ENCODE data around the gene MYBBP1A.

MYBBP1A gene

DNA sequence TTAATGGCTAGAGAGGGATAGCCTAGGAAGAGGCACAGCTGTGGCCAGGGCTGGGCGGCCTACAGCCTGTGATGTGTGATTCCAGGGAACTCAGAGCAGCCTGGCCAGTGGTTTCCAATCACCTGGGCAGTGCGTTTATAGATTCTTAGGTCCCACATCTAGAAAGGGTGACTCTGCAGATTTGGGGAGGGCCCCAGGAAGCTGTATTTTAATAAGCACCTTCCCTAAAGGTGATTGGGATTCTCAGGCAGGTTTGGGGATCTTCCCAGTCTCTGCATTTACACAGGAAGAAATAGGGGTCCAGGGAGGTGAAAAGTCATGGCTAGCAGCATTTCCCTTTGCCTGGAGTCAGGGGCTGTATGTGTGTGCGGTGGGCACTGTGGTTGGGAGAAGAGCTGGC is 47.0 kb downstream of the MYBBP1A start:
- H3K4me1 ChIP-seq (ENCODE audit: insufficient read depth, insufficient read length): peaks cover 30% of the 10 kb centered on the region
- H3K9me3 ChIP-seq (ENCODE audit: insufficient read depth, low read length): no peaks in the 10 kb centered on the region
- DNase-seq (ENCODE audit: low read depth, low spot score): no peak
- H3K9ac ChIP-seq (ENCODE audit: insufficient read length, low read depth): no peak overlapping the region
- H3K27me3 ChIP-seq (ENCODE audit: insufficient read depth, insufficient read length): peaks cover 12% of the 10 kb centered on the region
- no peak overlapping the region for H3K4me3 ChIP-seq (ENCODE audit: insufficient read length, low read depth)
- H3K36me3 ChIP-seq (ENCODE audit: insufficient read depth, insufficient read length, low read length): no peaks in the 10 kb centered on the region
- TF ChIP-seq YY1 (IDR thresholded peaks at IDR 0.05; ENCODE audit: insufficient read depth, insufficient read length): no peak
- no peak for TF ChIP-seq SUZ12 (IDR thresholded peaks at IDR 0.05; ENCODE audit: extremely low read depth, insufficient read depth, insufficient read length)
- no peak for TF ChIP-seq ZNF274 (IDR thresholded peaks at IDR 0.05; ENCODE audit: low read depth, low read length)

- TF ChIP-seq ZNF274 (IDR thresholded peaks at IDR 0.05; ENCODE audit: low read depth, low read length) (no peak), YY1 (IDR thresholded peaks at IDR 0.05; ENCODE audit: insufficient read depth, insufficient read length) (no peak), SUZ12 (IDR thresholded peaks at IDR 0.05; ENCODE audit: extremely low read depth, insufficient read depth, insufficient read length) (no peak)
- H3K9ac ChIP-seq (ENCODE audit: insufficient read length, low read depth): no peak overlapping the region
- H3K27me3 ChIP-seq (ENCODE audit: insufficient read depth, insufficient read length): peaks cover 12% of the 10 kb centered on the region
- H3K36me3 ChIP-seq (ENCODE audit: insufficient read depth, insufficient read length, low read length): no peaks in the 10 kb centered on the region
- H3K4me1 ChIP-seq (ENCODE audit: insufficient read depth, insufficient read length): peaks cover 31% of the 10 kb centered on the region
- H3K4me3 ChIP-seq (ENCODE audit: insufficient read length, low read depth): no peak overlapping the region
- H3K9me3 ChIP-seq (ENCODE audit: insufficient read depth, low read length): no peaks in the 10 kb centered on the region
- DNase-seq (ENCODE audit: low read depth, low spot score): no peak
Measured at GRCh38 chr17:4507361-4508111, 47.6 kb downstream of the MYBBP1A start.

DNA sequence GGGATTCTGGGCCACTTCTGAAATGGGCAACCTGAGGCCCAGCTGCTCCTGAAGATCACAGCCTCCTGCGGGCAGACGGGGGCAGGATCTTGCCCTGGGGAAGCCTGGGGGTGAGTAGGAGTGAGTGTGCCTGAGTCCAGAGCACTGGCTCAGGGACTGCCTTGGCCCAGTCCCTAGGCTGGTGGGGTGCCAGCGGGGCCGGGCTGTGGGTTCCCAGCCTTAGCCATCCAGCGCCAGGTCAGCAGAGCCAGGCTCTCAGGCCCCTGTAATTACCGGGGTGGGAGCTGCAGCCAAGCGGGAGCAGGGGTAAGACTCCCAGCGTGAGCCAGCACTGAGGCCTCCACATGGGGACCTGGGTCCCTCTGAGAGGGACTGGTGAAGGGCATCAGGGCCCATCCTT is 48.3 kb downstream of the MYBBP1A start:
- TF ChIP-seq SUZ12 (IDR thresholded peaks at IDR 0.05; ENCODE audit: extremely low read depth, insufficient read depth, insufficient read length): no peak
- TF ChIP-seq ZNF274 (IDR thresholded peaks at IDR 0.05; ENCODE audit: low read depth, low read length): no peak
- no peak for TF ChIP-seq YY1 (IDR thresholded peaks at IDR 0.05; ENCODE audit: insufficient read depth, insufficient read length)
- H3K9me3 ChIP-seq (ENCODE audit: insufficient read depth, low read length): no peaks in the 10 kb centered on the region

GRCh38 chr17:4506175-4506813 is 48.9 kb downstream of the MYBBP1A start:
- peak overlapping the region; percentile 18 for H3K9ac ChIP-seq (ENCODE audit: insufficient read length, low read depth)
- no peaks in the 10 kb centered on the region for H3K36me3 ChIP-seq (ENCODE audit: insufficient read depth, insufficient read length, low read length)
- peaks cover 32% of the 10 kb centered on the region for H3K4me1 ChIP-seq (ENCODE audit: insufficient read depth, insufficient read length)
- no peak for TF ChIP-seq ZNF274 (IDR thresholded peaks at IDR 0.05; ENCODE audit: low read depth, low read length)
- no peak for TF ChIP-seq SUZ12 (IDR thresholded peaks at IDR 0.05; ENCODE audit: extremely low read depth, insufficient read depth, insufficient read length)
- DNase-seq (ENCODE audit: low read depth, low spot score): no peak
- no peaks in the 10 kb centered on the region for H3K9me3 ChIP-seq (ENCODE audit: insufficient read depth, low read length)
- no peak overlapping the region for H3K4me3 ChIP-seq (ENCODE audit: insufficient read length, low read depth)
- H3K27me3 ChIP-seq (ENCODE audit: insufficient read depth, insufficient read length): peaks cover 17% of the 10 kb centered on the region

More for the DNA sequence above, 48.3 kb downstream of the MYBBP1A start:
- Histone ChIP-seq H3K36me3 (ENCODE audit: insufficient read depth, insufficient read length, low read length) (no peaks in the 10 kb centered on the region), H3K27me3 (ENCODE audit: insufficient read depth, insufficient read length) (peaks cover 12% of the 10 kb centered on the region), H3K4me1 (ENCODE audit: insufficient read depth, insufficient read length) (peaks cover 31% of the 10 kb centered on the region), H3K9ac (ENCODE audit: insufficient read length, low read depth) (no peak overlapping the region), H3K4me3 (ENCODE audit: insufficient read length, low read depth) (no peak overlapping the region)
- no peak for DNase-seq (ENCODE audit: low read depth, low spot score)

DNA sequence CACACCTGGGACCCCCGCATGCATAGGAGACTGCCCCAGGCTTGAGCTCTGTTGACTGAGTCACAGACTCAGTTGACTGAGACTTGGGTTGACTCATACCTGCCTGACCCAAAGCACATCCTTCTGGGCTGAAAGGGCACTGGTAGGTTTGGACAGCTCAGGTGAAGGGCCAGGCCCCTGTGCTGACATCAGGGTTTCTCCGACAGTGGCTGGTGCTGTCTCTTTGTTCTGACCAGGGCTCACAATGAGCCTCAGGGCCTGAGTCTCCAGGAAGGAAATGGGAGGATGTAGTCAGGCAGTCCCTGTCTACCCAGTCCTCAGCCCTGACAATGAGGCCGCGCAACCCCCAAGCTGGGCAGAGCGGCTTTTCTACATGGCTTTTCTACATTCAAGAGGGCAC is 50.0 kb downstream of the MYBBP1A start:
- Histone ChIP-seq H3K9me3 (ENCODE audit: insufficient read depth, low read length) (no peaks in the 10 kb centered on the region), H3K4me1 (ENCODE audit: insufficient read depth, insufficient read length) (peaks cover 33% of the 10 kb centered on the region), H3K36me3 (ENCODE audit: insufficient read depth, insufficient read length, low read length) (no peaks in the 10 kb centered on the region), H3K27me3 (ENCODE audit: insufficient read depth, insufficient read length) (peaks cover 26% of the 10 kb centered on the region), H3K9ac (ENCODE audit: insufficient read length, low read depth) (no peak overlapping the region), H3K4me3 (ENCODE audit: insufficient read length, low read depth) (no peak overlapping the region)
- no peak for DNase-seq (ENCODE audit: low read depth, low spot score)
- TF ChIP-seq YY1 (IDR thresholded peaks at IDR 0.05; ENCODE audit: insufficient read depth, insufficient read length) (no peak), ZNF274 (IDR thresholded peaks at IDR 0.05; ENCODE audit: low read depth, low read length) (no peak), SUZ12 (IDR thresholded peaks at IDR 0.05; ENCODE audit: extremely low read depth, insufficient read depth, insufficient read length) (no peak)

DNA sequence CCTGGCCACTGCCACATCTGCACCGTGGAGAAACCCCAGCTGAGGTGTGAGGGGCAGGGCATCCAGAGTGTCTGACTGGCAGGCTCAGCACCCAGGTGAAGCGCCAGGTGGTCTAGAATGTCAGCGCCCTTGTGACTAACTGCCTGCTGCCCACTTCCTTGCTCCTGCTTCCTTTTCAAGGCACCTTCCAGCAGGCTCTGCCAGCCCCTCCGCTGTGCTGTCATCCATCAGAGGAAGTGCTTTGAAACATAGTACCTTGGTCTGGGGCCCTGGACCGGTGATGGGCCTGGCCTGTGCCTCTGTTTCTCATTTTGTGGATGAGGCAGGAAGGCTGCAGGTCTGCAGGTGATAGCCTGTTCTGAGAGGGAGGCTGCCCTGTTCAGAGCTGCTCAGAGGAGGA is 51.0 kb downstream of the MYBBP1A start:
- no peak for DNase-seq (ENCODE audit: low read depth, low spot score)
- peaks cover 31% of the 10 kb centered on the region for H3K4me1 ChIP-seq (ENCODE audit: insufficient read depth, insufficient read length)
- H3K9ac ChIP-seq (ENCODE audit: insufficient read length, low read depth): no peak overlapping the region
- no peak for TF ChIP-seq ZNF274 (IDR thresholded peaks at IDR 0.05; ENCODE audit: low read depth, low read length)
- TF ChIP-seq YY1 (IDR thresholded peaks at IDR 0.05; ENCODE audit: insufficient read depth, insufficient read length): no peak
- TF ChIP-seq SUZ12 (IDR thresholded peaks at IDR 0.05; ENCODE audit: extremely low read depth, insufficient read depth, insufficient read length): no peak
- H3K4me3 ChIP-seq (ENCODE audit: insufficient read length, low read depth): no peak overlapping the region
- H3K27me3 ChIP-seq (ENCODE audit: insufficient read depth, insufficient read length): peaks cover 33% of the 10 kb centered on the region
- H3K9me3 ChIP-seq (ENCODE audit: insufficient read depth, low read length): no peaks in the 10 kb centered on the region
- no peaks in the 10 kb centered on the region for H3K36me3 ChIP-seq (ENCODE audit: insufficient read depth, insufficient read length, low read length)

DNA sequence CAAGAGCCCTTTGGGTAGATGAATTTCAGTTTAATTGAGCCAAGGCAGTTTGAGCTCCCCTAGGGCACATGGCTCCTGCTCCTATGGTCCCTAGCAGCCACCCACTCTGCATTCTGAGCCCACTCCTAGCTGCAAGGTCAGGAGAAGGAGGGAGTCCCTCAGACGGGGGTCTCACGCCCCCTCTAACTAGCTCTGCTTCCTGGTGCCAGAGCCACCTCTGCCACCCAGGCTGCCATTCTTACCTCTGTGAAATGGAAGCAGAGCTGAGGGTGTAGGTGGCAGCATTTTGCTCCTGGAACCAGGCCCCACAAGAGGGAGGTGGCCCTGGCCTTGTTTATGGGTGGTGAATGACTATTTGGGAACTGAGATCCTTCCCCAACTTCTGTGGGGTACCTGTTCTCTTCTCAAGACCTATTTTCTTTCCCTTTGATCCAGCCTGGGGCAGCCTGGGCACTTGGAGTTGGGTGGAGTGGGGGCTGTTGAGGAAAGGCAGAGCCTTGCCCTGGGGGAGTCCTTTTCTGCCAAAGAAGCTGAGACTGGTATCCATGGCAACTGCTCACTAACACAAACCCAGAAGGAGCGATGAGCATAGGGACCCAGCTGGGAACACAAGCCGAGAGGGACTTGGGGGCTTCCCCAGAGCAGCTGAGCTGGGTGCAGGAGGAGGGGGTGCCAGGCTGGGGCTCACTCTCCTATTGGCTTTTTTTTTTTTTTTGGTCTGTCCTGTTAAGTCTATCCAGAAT is 51.7 kb downstream of the MYBBP1A start:
- no peak overlapping the region for H3K4me3 ChIP-seq (ENCODE audit: insufficient read length, low read depth)
- no peaks in the 10 kb centered on the region for H3K9me3 ChIP-seq (ENCODE audit: insufficient read depth, low read length)
- H3K9ac ChIP-seq (ENCODE audit: insufficient read length, low read depth): no peak overlapping the region
- peaks cover 26% of the 10 kb centered on the region for H3K27me3 ChIP-seq (ENCODE audit: insufficient read depth, insufficient read length)
- peaks cover 31% of the 10 kb centered on the region for H3K4me1 ChIP-seq (ENCODE audit: insufficient read depth, insufficient read length)
- TF ChIP-seq YY1 (IDR thresholded peaks at IDR 0.05; ENCODE audit: insufficient read depth, insufficient read length): no peak
- TF ChIP-seq ZNF274 (IDR thresholded peaks at IDR 0.05; ENCODE audit: low read depth, low read length): no peak
- no peak for TF ChIP-seq SUZ12 (IDR thresholded peaks at IDR 0.05; ENCODE audit: extremely low read depth, insufficient read depth, insufficient read length)
- no peak for DNase-seq (ENCODE audit: low read depth, low spot score)
- no peaks in the 10 kb centered on the region for H3K36me3 ChIP-seq (ENCODE audit: insufficient read depth, insufficient read length, low read length)
